ENCODE measurements around the gene MYL2. TPM values are rescaled to one million over a fixed set of nuclear protein-coding genes. Genes with fewer than 3 reads are reported as not detected.

MYL2 gene
- total and polyA plus RNA-seq, 4 donors, result 0.22 TPM; not detected in 3

DNA sequence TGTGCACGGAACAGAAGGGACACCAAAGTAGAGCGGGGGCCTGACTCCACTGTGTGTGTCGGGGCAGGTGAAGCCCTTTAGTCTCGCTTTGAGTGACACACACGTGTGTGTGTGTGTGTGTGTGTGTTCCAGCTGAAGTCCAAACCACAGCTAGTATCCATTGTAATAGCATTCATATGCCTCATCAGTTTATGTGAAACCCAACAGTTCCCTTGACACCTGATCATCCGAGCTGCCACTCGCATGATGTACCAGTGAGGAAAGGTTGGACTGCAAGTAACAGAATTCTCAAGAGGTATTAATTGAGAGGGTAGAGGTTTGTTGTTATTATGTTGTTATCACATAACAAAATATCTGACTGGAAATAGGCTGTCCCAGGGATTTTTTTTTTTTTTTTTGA lies 57.2 kb downstream of the MYL2 start:
- Histone ChIP-seq H3K27me3 (ENCODE audit: control insufficient read depth in 4 of 4, insufficient read depth in 4 of 4, low read length in 3 of 4) (no peaks in the 10 kb centered on the region), H3K4me1 (ENCODE audit: control insufficient read depth in 4 of 4, insufficient read depth in 4 of 4, low read length in 3 of 4) (no peaks in the 10 kb centered on the region), H3K9me3 (ENCODE audit: control insufficient read depth in 4 of 4, low read length in 3 of 4) (no peaks in the 10 kb centered on the region), H3K9ac (ENCODE audit: low read depth in 1 of 2, low read length in 2 of 2) (no peak overlapping the region), H3K27ac (ENCODE audit: low read depth in 1 of 2, low read length in 2 of 2) (no peak overlapping the region), H3K4me3 (ENCODE audit: low read depth in 1 of 3, low read length in 3 of 3) (no peak overlapping the region), H3K36me3 (ENCODE audit: control insufficient read depth in 4 of 4, insufficient read depth in 3 of 4, low read depth in 1 of 4, low read length in 3 of 4) (no peaks in the 10 kb centered on the region)
- WGBS, result 90% methylated on average over 7 of the region's 7 CpGs
- no peak for TF ChIP-seq HNF4A (conservative IDR thresholded peaks at IDR 0.05)
- TF ChIP-seq RAD21 (IDR thresholded peaks at IDR 0.05), result no peak
- TF ChIP-seq, protein P1, sequence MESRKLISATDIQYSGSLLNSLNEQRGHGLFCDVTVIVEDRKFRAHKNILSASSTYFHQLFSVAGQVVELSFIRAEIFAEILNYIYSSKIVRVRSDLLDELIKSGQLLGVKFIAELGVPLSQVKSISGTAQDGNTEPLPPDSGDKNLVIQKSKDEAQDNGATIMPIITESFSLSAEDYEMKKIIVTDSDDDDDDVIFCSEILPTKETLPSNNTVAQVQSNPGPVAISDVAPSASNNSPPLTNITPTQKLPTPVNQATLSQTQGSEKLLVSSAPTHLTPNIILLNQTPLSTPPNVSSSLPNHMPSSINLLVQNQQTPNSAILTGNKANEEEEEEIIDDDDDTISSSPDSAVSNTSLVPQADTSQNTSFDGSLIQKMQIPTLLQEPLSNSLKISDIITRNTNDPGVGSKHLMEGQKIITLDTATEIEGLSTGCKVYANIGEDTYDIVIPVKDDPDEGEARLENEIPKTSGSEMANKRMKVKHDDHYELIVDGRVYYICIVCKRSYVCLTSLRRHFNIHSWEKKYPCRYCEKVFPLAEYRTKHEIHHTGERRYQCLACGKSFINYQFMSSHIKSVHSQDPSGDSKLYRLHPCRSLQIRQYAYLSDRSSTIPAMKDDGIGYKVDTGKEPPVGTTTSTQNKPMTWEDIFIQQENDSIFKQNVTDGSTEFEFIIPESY (IDR thresholded peaks at IDR 0.05), result no peak
- no peak for TF ChIP-seq FOXA1 (IDR thresholded peaks at IDR 0.05)
- TF ChIP-seq, protein P2, sequence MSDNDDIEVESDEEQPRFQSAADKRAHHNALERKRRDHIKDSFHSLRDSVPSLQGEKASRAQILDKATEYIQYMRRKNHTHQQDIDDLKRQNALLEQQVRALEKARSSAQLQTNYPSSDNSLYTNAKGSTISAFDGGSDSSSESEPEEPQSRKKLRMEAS (IDR thresholded peaks at IDR 0.05), result no peak
- TF ChIP-seq HNF4G (IDR thresholded peaks at IDR 0.05), result no peak
- TF ChIP-seq, protein P3, sequence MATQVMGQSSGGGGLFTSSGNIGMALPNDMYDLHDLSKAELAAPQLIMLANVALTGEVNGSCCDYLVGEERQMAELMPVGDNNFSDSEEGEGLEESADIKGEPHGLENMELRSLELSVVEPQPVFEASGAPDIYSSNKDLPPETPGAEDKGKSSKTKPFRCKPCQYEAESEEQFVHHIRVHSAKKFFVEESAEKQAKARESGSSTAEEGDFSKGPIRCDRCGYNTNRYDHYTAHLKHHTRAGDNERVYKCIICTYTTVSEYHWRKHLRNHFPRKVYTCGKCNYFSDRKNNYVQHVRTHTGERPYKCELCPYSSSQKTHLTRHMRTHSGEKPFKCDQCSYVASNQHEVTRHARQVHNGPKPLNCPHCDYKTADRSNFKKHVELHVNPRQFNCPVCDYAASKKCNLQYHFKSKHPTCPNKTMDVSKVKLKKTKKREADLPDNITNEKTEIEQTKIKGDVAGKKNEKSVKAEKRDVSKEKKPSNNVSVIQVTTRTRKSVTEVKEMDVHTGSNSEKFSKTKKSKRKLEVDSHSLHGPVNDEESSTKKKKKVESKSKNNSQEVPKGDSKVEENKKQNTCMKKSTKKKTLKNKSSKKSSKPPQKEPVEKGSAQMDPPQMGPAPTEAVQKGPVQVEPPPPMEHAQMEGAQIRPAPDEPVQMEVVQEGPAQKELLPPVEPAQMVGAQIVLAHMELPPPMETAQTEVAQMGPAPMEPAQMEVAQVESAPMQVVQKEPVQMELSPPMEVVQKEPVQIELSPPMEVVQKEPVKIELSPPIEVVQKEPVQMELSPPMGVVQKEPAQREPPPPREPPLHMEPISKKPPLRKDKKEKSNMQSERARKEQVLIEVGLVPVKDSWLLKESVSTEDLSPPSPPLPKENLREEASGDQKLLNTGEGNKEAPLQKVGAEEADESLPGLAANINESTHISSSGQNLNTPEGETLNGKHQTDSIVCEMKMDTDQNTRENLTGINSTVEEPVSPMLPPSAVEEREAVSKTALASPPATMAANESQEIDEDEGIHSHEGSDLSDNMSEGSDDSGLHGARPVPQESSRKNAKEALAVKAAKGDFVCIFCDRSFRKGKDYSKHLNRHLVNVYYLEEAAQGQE (IDR thresholded peaks at IDR 0.05), result no peak
- TF ChIP-seq YY1 (IDR thresholded peaks at IDR 0.05), result no peak
- DNase-seq (ENCODE audit: low spot score), result no peak

DNA sequence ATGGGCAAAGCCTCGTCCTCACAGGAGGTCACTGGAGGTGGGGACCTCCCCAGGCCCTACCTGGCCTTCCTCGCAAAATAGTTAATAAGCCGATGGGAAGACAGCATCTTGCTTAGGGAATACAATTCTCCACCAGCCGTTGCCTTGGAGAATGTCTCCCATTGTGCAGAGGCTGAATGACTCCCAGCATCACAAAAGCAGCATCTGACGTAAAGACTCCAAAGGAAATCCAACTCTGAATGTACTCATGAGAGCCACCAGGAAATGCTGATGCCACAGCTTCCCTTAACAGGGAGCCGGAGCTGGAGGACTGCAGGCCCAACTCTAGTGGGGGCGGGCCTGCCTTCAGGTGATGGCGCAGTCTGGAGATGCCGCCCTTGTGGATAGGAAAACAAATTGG lies 58.0 kb downstream of the MYL2 start:
- Histone ChIP-seq H3K27me3 (ENCODE audit: control insufficient read depth in 4 of 4, insufficient read depth in 4 of 4, low read length in 3 of 4) (no peaks in the 10 kb centered on the region), H3K4me3 (ENCODE audit: low read depth in 1 of 3, low read length in 3 of 3) (no peak overlapping the region), H3K9ac (ENCODE audit: low read depth in 1 of 2, low read length in 2 of 2) (no peak overlapping the region), H3K9me3 (ENCODE audit: control insufficient read depth in 4 of 4, low read length in 3 of 4) (no peaks in the 10 kb centered on the region), H3K36me3 (ENCODE audit: control insufficient read depth in 4 of 4, insufficient read depth in 3 of 4, low read depth in 1 of 4, low read length in 3 of 4) (no peaks in the 10 kb centered on the region), H3K27ac (ENCODE audit: low read depth in 1 of 2, low read length in 2 of 2) (no peak overlapping the region), H3K4me1 (ENCODE audit: control insufficient read depth in 4 of 4, insufficient read depth in 4 of 4, low read length in 3 of 4) (no peaks in the 10 kb centered on the region)
- 88% methylated on average over 9 of the region's 9 CpGs for WGBS
- TF ChIP-seq, protein P2 (IDR thresholded peaks at IDR 0.05), result no peak
- no peak for TF ChIP-seq GABPA (IDR thresholded peaks at IDR 0.05 in 1 of 2, conservative IDR thresholded peaks at IDR 0.05 in 1 of 2)
- TF ChIP-seq, protein P4, sequence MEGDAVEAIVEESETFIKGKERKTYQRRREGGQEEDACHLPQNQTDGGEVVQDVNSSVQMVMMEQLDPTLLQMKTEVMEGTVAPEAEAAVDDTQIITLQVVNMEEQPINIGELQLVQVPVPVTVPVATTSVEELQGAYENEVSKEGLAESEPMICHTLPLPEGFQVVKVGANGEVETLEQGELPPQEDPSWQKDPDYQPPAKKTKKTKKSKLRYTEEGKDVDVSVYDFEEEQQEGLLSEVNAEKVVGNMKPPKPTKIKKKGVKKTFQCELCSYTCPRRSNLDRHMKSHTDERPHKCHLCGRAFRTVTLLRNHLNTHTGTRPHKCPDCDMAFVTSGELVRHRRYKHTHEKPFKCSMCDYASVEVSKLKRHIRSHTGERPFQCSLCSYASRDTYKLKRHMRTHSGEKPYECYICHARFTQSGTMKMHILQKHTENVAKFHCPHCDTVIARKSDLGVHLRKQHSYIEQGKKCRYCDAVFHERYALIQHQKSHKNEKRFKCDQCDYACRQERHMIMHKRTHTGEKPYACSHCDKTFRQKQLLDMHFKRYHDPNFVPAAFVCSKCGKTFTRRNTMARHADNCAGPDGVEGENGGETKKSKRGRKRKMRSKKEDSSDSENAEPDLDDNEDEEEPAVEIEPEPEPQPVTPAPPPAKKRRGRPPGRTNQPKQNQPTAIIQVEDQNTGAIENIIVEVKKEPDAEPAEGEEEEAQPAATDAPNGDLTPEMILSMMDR (IDR thresholded peaks at IDR 0.05; ENCODE audit: low read depth, low read length, missing input control), result no peak
- no peak for TF ChIP-seq RXRA (IDR thresholded peaks at IDR 0.05)
- no peak for TF ChIP-seq TAF1 (conservative IDR thresholded peaks at IDR 0.05)
- no peak for TF ChIP-seq HNF4G (IDR thresholded peaks at IDR 0.05)
- TF ChIP-seq, protein P5, sequence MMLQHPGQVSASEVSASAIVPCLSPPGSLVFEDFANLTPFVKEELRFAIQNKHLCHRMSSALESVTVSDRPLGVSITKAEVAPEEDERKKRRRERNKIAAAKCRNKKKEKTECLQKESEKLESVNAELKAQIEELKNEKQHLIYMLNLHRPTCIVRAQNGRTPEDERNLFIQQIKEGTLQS (IDR thresholded peaks at IDR 0.05), result no peak
- TF ChIP-seq FOXA1 (IDR thresholded peaks at IDR 0.05), result no peak
- no peak for TF ChIP-seq HNF4A (conservative IDR thresholded peaks at IDR 0.05)
- TF ChIP-seq YY1 (IDR thresholded peaks at IDR 0.05), result no peak
- TF ChIP-seq SP1 (IDR thresholded peaks at IDR 0.05), result no peak
- TF ChIP-seq RAD21 (IDR thresholded peaks at IDR 0.05), result no peak
- TF ChIP-seq, protein P1 (IDR thresholded peaks at IDR 0.05), result no peak
- no peak for TF ChIP-seq EGR1 (IDR thresholded peaks at IDR 0.05; ENCODE audit: low read depth in 2 of 2)
- TF ChIP-seq, protein P3 (IDR thresholded peaks at IDR 0.05), result no peak
- TF ChIP-seq JUND (IDR thresholded peaks at IDR 0.05), result no peak
- no peak for TF ChIP-seq NR2F2 (IDR thresholded peaks at IDR 0.05)
- no peak for DNase-seq (ENCODE audit: low spot score)
